Gastrocnemius medialis (tissue), 4 donors: ENCODE data around the gene SIRT7.

Experiments used
- POLR2A ChIP-seq, 2 donors: fragments of 450-650 bp; IDR thresholded peaks; one replicate each; pipeline ENCODE4 v1.6.1; 2017; ENCODE audit warnings: antibody characterized with exemption in 2 of 2, mild to moderate bottlenecking in 2 of 2, moderate library complexity in 2 of 2
- TF ChIP-seq, protein P1 (sequence below), 5 experiments: fragments of 450-650 bp in 3 of 5; fragments of 200-600 bp in 2 of 5; sonication (generic) in 2 of 5; IDR thresholded peaks in 4 of 5; conservative IDR thresholded peaks in 1 of 5; 1 replicate in 4 of 5; 2 replicates in 1 of 5; pipeline ENCODE4 v1.5.1; 2016 to 2019; ENCODE audit warnings: antibody characterized with exemption in 5 of 5, mild to moderate bottlenecking in 3 of 5, moderate library complexity in 3 of 5

DNA sequence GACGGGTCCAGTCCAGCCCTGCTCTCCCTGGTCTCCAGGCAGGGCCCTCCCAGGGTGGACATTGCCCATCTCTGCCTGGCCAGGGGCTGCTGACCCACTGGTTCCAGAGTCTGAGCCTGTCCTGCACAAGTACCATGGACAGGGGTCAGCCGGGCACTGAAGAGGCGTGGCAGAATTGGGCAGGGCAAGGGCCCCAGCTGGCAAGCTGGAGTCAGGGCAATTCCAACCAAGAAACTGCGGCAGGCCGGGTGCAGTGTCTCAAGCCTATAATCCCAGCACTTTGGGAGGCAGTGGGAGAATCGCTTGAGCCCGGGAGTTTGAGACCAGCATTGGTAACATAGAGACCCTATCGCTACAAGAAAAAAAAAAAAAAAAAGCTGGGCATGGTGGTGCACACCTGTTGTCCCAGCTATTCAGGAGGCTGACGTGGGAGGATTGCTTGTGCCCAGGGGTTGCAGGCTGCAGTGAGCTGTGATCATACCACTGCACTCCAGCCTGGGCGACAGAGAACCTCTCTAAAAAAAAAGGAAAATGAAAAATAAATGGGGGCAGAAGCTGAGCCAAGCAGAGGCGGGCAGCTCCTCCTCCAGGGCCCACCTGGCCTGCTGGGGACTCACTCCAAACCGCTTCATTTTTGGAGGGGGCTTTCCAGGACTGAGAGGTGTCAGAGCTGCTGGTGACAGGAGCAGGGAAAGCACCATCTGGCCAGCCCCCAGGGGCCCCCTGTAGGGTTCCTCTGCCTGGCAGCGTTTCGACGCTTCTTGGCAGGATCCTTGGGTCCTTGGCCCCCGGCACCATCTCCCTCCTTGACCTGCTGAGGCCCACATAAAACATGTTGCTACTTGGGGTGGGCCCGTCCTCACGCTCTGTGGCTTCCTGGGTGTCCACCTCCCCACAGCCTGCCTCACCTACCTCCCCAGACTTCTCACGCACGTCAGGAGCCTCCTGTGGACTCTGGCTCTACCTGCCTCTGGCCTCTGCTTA is 12.5 kb upstream of the SIRT7 start:
- TF ChIP-seq, protein P1, sequence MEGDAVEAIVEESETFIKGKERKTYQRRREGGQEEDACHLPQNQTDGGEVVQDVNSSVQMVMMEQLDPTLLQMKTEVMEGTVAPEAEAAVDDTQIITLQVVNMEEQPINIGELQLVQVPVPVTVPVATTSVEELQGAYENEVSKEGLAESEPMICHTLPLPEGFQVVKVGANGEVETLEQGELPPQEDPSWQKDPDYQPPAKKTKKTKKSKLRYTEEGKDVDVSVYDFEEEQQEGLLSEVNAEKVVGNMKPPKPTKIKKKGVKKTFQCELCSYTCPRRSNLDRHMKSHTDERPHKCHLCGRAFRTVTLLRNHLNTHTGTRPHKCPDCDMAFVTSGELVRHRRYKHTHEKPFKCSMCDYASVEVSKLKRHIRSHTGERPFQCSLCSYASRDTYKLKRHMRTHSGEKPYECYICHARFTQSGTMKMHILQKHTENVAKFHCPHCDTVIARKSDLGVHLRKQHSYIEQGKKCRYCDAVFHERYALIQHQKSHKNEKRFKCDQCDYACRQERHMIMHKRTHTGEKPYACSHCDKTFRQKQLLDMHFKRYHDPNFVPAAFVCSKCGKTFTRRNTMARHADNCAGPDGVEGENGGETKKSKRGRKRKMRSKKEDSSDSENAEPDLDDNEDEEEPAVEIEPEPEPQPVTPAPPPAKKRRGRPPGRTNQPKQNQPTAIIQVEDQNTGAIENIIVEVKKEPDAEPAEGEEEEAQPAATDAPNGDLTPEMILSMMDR (IDR thresholded peaks at IDR 0.05 in 4 of 5, conservative IDR thresholded peaks at IDR 0.05 in 1 of 5) = no peak
- TF ChIP-seq POLR2A (IDR thresholded peaks at IDR 0.05) = no peak
